HepG2 (cell line): Measurements from ENCODE around the gene PDCD2L. TPM values are rescaled to one million over a fixed set of nuclear protein-coding genes. Genes with fewer than 3 reads are reported as not detected.

Experiments
- ATAC-seq: fragments of 200-7000 bp; cut with Tn5 transposase; 3 replicates; pipeline ENCODE4 v1.9.1; 2020; ENCODE audit warnings: mild to moderate bottlenecking, moderate library complexity
- BruUV-seq: library from RNA; stranded (reverse); fragments of 400-500 nt; replicated peaks from 2 replicates; lab custom pipeline; 2021; lab: Mats Ljungman, UMichigan
- CTCF ChIA-PET: fragments of 300-600 bp; formaldehyde crosslinking; extraction: SDS; loops from one replicate; lab custom pipeline; 2021; ENCODE audit warnings: low total read pairs, inconsistent platforms, low intra/inter-chr PET ratio; lab: Yijun Ruan, JAX
- POLR2A ChIA-PET: fragments of 350-600 bp; sonication (Branson Sonifier 250); formaldehyde crosslinking; loops from one replicate; lab custom pipeline; 2020; ENCODE audit warnings: antibody characterized with exemption, inconsistent platforms; lab: Yijun Ruan, JAX
- DNase-seq: peaks from one replicate; pipeline ENCODE4 v3.0.0-alpha.2; 2015; ENCODE audit warnings: low spot score
- FAIRE-seq: peaks from 3 replicates; lab custom pipeline; 2011; peaks lifted over from hg19 to GRCh38; lab: Jason Lieb, UNC
- H2AFZ ChIP-seq: one replicate; pipeline ENCODE4 v1.6.1; 2011; ENCODE audit warnings: low read length, inconsistent platforms
- H3K27ac ChIP-seq: fragments of 300-600 bp; 3 replicates; pipeline ENCODE4 v1.8.0; 2011; ENCODE audit warnings: mixed run types, mild to moderate bottlenecking, mixed read lengths, low read length, inconsistent platforms; ENCODE audit not compliant: insufficient read depth; ENCODE audit errors: extremely low read length
- H3K27me3 ChIP-seq, 2 experiments: fragments of 200-600 bp in 1 of 2; 2 replicates in 1 of 2; 3 replicates in 1 of 2; pipeline versions ENCODE4 v1.6.0 to v1.8.0; 2011; ENCODE audit warnings: low read length in 2 of 2, mild to moderate bottlenecking in 2 of 2, moderate library complexity in 2 of 2, inconsistent platforms in 1 of 2; ENCODE audit not compliant: insufficient read depth in 2 of 2, control insufficient read depth in 1 of 2
- H3K36me3 ChIP-seq, 2 experiments: fragments of 200-600 bp in 1 of 2; replicated peaks in 1 of 2; 2 replicates in 1 of 2; 3 replicates in 1 of 2; pipeline versions ENCODE4 v1.5.1 to v1.8.0; 2011; ENCODE audit warnings: low read length in 2 of 2, inconsistent platforms in 1 of 2; ENCODE audit not compliant: insufficient read depth in 2 of 2, control insufficient read depth in 1 of 2
- H3K4me1 ChIP-seq: 2 replicates; pipeline ENCODE4 v1.5.1; 2012; ENCODE audit warnings: low read length, inconsistent platforms; ENCODE audit not compliant: insufficient read depth
- H3K4me2 ChIP-seq: 2 replicates; pipeline ENCODE4 v1.6.0; 2011; ENCODE audit warnings: low read depth, low read length, inconsistent platforms
- H3K4me3 ChIP-seq, 3 experiments: fragments of 200-600 bp in 1 of 3; sonication (generic), shearing (Covaris generic) in 1 of 3; replicated peaks in 1 of 3; 2 replicates each; pipeline ENCODE4 v1.5.1; 2011 to 2016; ENCODE audit warnings: low read length in 3 of 3, inconsistent platforms in 2 of 3, low read depth in 2 of 3, mild to moderate bottlenecking in 2 of 3, control low read depth in 1 of 3, mixed read lengths in 1 of 3; ENCODE audit not compliant: insufficient read depth in 1 of 3
- H3K79me2 ChIP-seq: one replicate; pipeline ENCODE4 v1.6.1; 2011; ENCODE audit warnings: low read length, inconsistent platforms; ENCODE audit not compliant: insufficient read depth
- H3K9ac ChIP-seq: 2 replicates; pipeline ENCODE4 v1.6.0; 2011; ENCODE audit warnings: mild to moderate bottlenecking, low read depth, low read length, inconsistent platforms; ENCODE audit not compliant: insufficient read depth
- H3K9me3 ChIP-seq: 2 replicates; pipeline ENCODE4 v1.5.1; 2012; ENCODE audit warnings: mild to moderate bottlenecking, low read length
- H4K20me1 ChIP-seq: 2 replicates; pipeline ENCODE4 v1.6.0; 2011; ENCODE audit warnings: inconsistent platforms, mild to moderate bottlenecking, low read length, moderate library complexity; ENCODE audit not compliant: insufficient read depth
- HNF1A ChIP-seq, 2 experiments: sonication (generic) in 1 of 2; formaldehyde crosslinking in 1 of 2; IDR thresholded peaks; 2 replicates each; pipeline versions ENCODE4 v1.4.0 to v1.6.1; 2016 to 2020; ENCODE audit warnings: borderline replicate concordance in 1 of 2, low read depth in 1 of 2, mild to moderate bottlenecking in 1 of 2, missing genetic modification reagents in 1 of 2
- MAX ChIP-seq: IDR thresholded peaks from 2 replicates; pipeline ENCODE4 v1.6.1; 2012; ENCODE audit warnings: inconsistent platforms
- PPARG ChIP-seq: conservative IDR thresholded peaks from 2 replicates; pipeline ENCODE4 v1.6.1; 2016; ENCODE audit warnings: missing biosample characterization, missing genetic modification reagents
- RNF219 ChIP-seq: sonication (generic); formaldehyde crosslinking; IDR thresholded peaks from 2 replicates; pipeline ENCODE4 v1.5.0; 2020; ENCODE audit warnings: mild to moderate bottlenecking, missing genetic modification reagents
- ZNF142 ChIP-seq: sonication (generic); formaldehyde crosslinking; IDR thresholded peaks from 2 replicates; pipeline ENCODE4 v1.4.0; 2020; ENCODE audit warnings: missing genetic modification reagents
- ZNF430 ChIP-seq: sonication (generic); formaldehyde crosslinking; IDR thresholded peaks from 2 replicates; pipeline ENCODE4 v1.9.0; 2021; ENCODE audit warnings: mild to moderate bottlenecking, missing genetic modification reagents
- ZNF589 ChIP-seq: sonication (generic); formaldehyde crosslinking; conservative IDR thresholded peaks from 2 replicates; pipeline ENCODE4 v1.8.0; 2022; ENCODE audit warnings: mild to moderate bottlenecking, moderate library complexity, missing genetic modification reagents
- WGBS: methylation state at CpG from one replicate; pipeline ENCODE4 v1.1.6; 2017; ENCODE audit warnings: low lambda C conversion rate; 5-methylcytosine and 5-hydroxymethylcytosine counted together
- in situ Hi-C: cut with HindIII; loops from 2 replicates; pipeline ENCODE4 v1.10.0; 2017; ENCODE audit warnings: low pct_unique_long_range_greater_than_20kb; ENCODE audit not compliant: extremely low pct_ligation_motif_present
- intact Hi-C: fragments of 100-400 bp; cut with micrococcal nuclease; formaldehyde crosslinking; loops from one replicate; pipeline ENCODE4 v1.10.0; 2022; ENCODE audit not compliant: unreplicated experiment
- polyA plus RNA-seq, 8 experiments: library from polyadenylated mRNA; depleted of rRNA in 3 of 8; stranded (reverse) in 7 of 8; unstranded in 1 of 8; fragments of >200 nt; fragmentation: Illumina TruSeq in 4 of 8; extraction: Trizol in 4 of 8; gene quantifications; 2 replicates each; pipeline versions ENCODE4 v1.2.1 to v1.2.3, GENCODE V29; 2011 to 2016; ENCODE audit warnings: low read depth in 4 of 8, missing spikeins in 1 of 8, mixed read lengths in 1 of 8; ENCODE audit not compliant: insufficient read depth in 1 of 8
- total RNA-seq, 5 experiments: library from RNA; depleted of rRNA; stranded (reverse); fragments of >200 nt; fragmentation: Illumina TruSeq; extraction: Trizol; gene quantifications; 2 replicates each; pipeline ENCODE4 v1.2.3, GENCODE V29; 2016; ENCODE audit warnings: low read depth in 1 of 5

The PDCD2L gene
- total and polyA plus RNA-seq, 2 of the 13 experiments (the other 11 are each of a cell fraction or from before 2014, with no cell fraction given) = 29.3 to 35.2 TPM

- Histone ChIP-seq H4K20me1 (peaks cover 4% of the 10 kb centered on the region; the same call in 1 of the 2 replicates), H3K4me2 (no peak overlapping the region), H3K79me2 (no peaks in the 10 kb centered on the region), H3K9ac (no peak overlapping the region), H3K27me3 (no peaks in the 10 kb centered on the region), H3K36me3 (peaks cover 5 to 42% of the 10 kb centered on the region in 2 experiments), H3K4me3 (no peak overlapping the region), H2AFZ (no peak overlapping the region), H3K27ac (no peak overlapping the region), H3K9me3 (no peaks in the 10 kb centered on the region), H3K4me1 (no peaks in the 10 kb centered on the region)
- ATAC-seq (no peak), FAIRE-seq (no peak), DNase-seq (no peak)
- TF ChIP-seq PPARG (CRISPR knock-in tag) (no peak), HNF1A (IDR thresholded peaks at IDR 0.05; ENCODE audit: low read depth) (no peak), HNF1A (CRISPR knock-in tag; IDR thresholded peaks at IDR 0.05; ENCODE audit: borderline replicate concordance) (no peak), ZNF589 (CRISPR knock-in tag) (no peak), ZNF430 (no peak), RNF219 (no peak), MAX (no peak), ZNF142 (no peak)
- 98% methylated on average over 7 of the region's 7 CpGs for WGBS
- ChIA-PET POLR2A (no interaction called here), CTCF (no interaction called here)
- intact Hi-C loops (no loop called here), in situ Hi-C loops (no loop called here)
- BruUV-seq = no TSS peak
These were observed 11.9 kb downstream of the PDCD2L start for GRCh38 chr19:34416021-34416545.
